Caco-2 (cell line): ENCODE data around the gene SZRD1. TPM values are rescaled to one million over a fixed set of nuclear protein-coding genes. Genes with fewer than 3 reads are reported as not detected.

Experiments used
- BruUV-seq: library from RNA; stranded (reverse); fragments of 400-500 nt; replicated peaks from 2 replicates; lab custom pipeline; 2021; lab: Mats Ljungman, UMichigan
- CTCF ChIA-PET: fragments of 300-600 bp; sonication (Branson Sonifier 250); formaldehyde crosslinking; loops from one replicate; lab custom pipeline; 2022; ENCODE audit warnings: antibody characterized with exemption; lab: Charles Lee
- POLR2A ChIA-PET: fragments of 300-600 bp; sonication (Branson Sonifier 250); formaldehyde crosslinking; loops from one replicate; lab custom pipeline; 2022; ENCODE audit warnings: antibody characterized with exemption; lab: Charles Lee
- DNase-seq, 2 experiments: peaks; one replicate each; pipeline versions ENCODE4 v3.0.0 to v3.0.0-alpha.2; 2020 to 2022
- H3K27me3 ChIP-seq: replicated peaks from 2 replicates; pipeline ENCODE4 v1.6.0; 2011; ENCODE audit warnings: low read length; ENCODE audit not compliant: control insufficient read depth, insufficient read depth
- H3K36me3 ChIP-seq: 2 replicates; pipeline ENCODE4 v1.5.1; 2011; ENCODE audit warnings: low read length; ENCODE audit not compliant: control insufficient read depth, insufficient read depth
- H3K4me1 ChIP-seq: fragments of 250-450 bp; sonication (Bioruptor Pico); 2 replicates; pipeline ENCODE4 v1.5.1; 2020; ENCODE audit warnings: mild to moderate bottlenecking
- H3K4me3 ChIP-seq: 2 replicates; pipeline ENCODE4 v1.5.1; 2011; ENCODE audit warnings: low read depth, mild to moderate bottlenecking, control low read depth, low read length
- H3K9me3 ChIP-seq: fragments of 250-450 bp; sonication (Bioruptor Pico); 2 replicates; pipeline ENCODE4 v1.5.1; 2020; ENCODE audit warnings: mild to moderate bottlenecking, moderate library complexity
- H3K27ac Mint-ChIP-seq: one replicate; pipeline ENCODE4 v1.8.0; 2022; ENCODE audit warnings: mixed read lengths; ENCODE audit not compliant: unreplicated experiment
- H3K27me3 Mint-ChIP-seq: one replicate; pipeline ENCODE4 v1.8.0; 2022; ENCODE audit warnings: mixed read lengths; ENCODE audit not compliant: insufficient read depth, unreplicated experiment
- H3K36me3 Mint-ChIP-seq: one replicate; pipeline ENCODE4 v1.8.0; 2022; ENCODE audit warnings: mild to moderate bottlenecking, mixed read lengths; ENCODE audit not compliant: insufficient read depth, unreplicated experiment
- H3K4me1 Mint-ChIP-seq: one replicate; pipeline ENCODE4 v1.8.0; 2022; ENCODE audit warnings: low read depth, mixed read lengths; ENCODE audit not compliant: unreplicated experiment
- H3K4me3 Mint-ChIP-seq: one replicate; pipeline ENCODE4 v1.8.0; 2022; ENCODE audit warnings: mild to moderate bottlenecking, moderate library complexity, mixed read lengths; ENCODE audit not compliant: unreplicated experiment
- H3K9me3 Mint-ChIP-seq: one replicate; pipeline ENCODE4 v1.8.0; 2022; ENCODE audit warnings: mixed read lengths; ENCODE audit not compliant: unreplicated experiment
- CTCF ChIP-seq, 2 experiments: fragments of 200-600 bp in 1 of 2; IDR thresholded peaks; 1 replicate in 1 of 2; 2 replicates in 1 of 2; pipeline versions ENCODE4 v1.5.1 to v1.8.0; 2011 to 2022; ENCODE audit warnings: antibody characterized with exemption in 1 of 2, control low read depth in 1 of 2, inconsistent platforms in 1 of 2, low read depth in 1 of 2, low read length in 1 of 2, mild to moderate bottlenecking in 1 of 2, moderate library complexity in 1 of 2; ENCODE audit not compliant: insufficient read depth in 1 of 2, severe bottlenecking in 1 of 2, unreplicated experiment in 1 of 2
- intact Hi-C: fragments of 100-400 bp; cut with micrococcal nuclease; formaldehyde crosslinking; loops from one replicate; pipeline ENCODE4 v1.10.0; 2022; ENCODE audit not compliant: unreplicated experiment
- total RNA-seq: library from RNA; stranded (reverse); gene quantifications from 2 replicates; pipeline ENCODE4 v1.2.3, GENCODE V29; 2022

SZRD1 gene
- total RNA-seq, 1 experiment from 2014 or later = 93.8 TPM

GRCh38 chr1:16391411-16391810, 24.4 kb downstream of the SZRD1 start:
- intact Hi-C loops = no loop called here
- H3K4me1 ChIP-seq = no peaks in the 10 kb centered on the region
- H3K27ac Mint-ChIP-seq = no peak overlapping the region
- no peaks in the 10 kb centered on the region for H3K27me3 ChIP-seq
- no peak for DNase-seq
- H3K4me3 ChIP-seq = no peak overlapping the region
- no TSS peak for BruUV-seq
- no peaks in the 10 kb centered on the region; the same call in 1 of the 2 replicates for H3K36me3 ChIP-seq
- peaks cover 19% of the 10 kb centered on the region for H3K36me3 Mint-ChIP-seq
- no peaks in the 10 kb centered on the region for H3K27me3 Mint-ChIP-seq
- CTCF ChIA-PET = no interaction called here
- no peaks in the 10 kb centered on the region for H3K9me3 Mint-ChIP-seq
- H3K4me3 Mint-ChIP-seq = no peak overlapping the region
- no peak for TF ChIP-seq CTCF (IDR thresholded peaks at IDR 0.05; ENCODE audit: insufficient read depth in 1 of 2, low read depth in 1 of 2, low read length in 1 of 2, severe bottlenecking in 1 of 2, unreplicated experiment in 1 of 2)
- H3K9me3 ChIP-seq = no peaks in the 10 kb centered on the region
- POLR2A ChIA-PET = no interaction called here
- H3K4me1 Mint-ChIP-seq = peaks cover 7% of the 10 kb centered on the region

GRCh38 chr1:16392740-16393569, 25.9 kb downstream of the SZRD1 start:
- POLR2A ChIA-PET = no interaction called here
- CTCF ChIA-PET = no interaction called here
- TF ChIP-seq CTCF (IDR thresholded peaks at IDR 0.05; ENCODE audit: insufficient read depth in 1 of 2, low read depth in 1 of 2, low read length in 1 of 2, severe bottlenecking in 1 of 2, unreplicated experiment in 1 of 2) = no peak
- Histone ChIP-seq H3K9me3 (no peaks in the 10 kb centered on the region), H3K4me3 (no peak overlapping the region), H3K4me1 (no peaks in the 10 kb centered on the region), H3K27me3 (no peaks in the 10 kb centered on the region), H3K36me3 (peaks cover 1% of the 10 kb centered on the region; the same call in 1 of the 2 replicates)
- Mint-ChIP-seq H3K27ac (no peak overlapping the region), H3K36me3 (peaks cover 23% of the 10 kb centered on the region), H3K4me1 (peaks cover 7% of the 10 kb centered on the region), H3K4me3 (no peak overlapping the region), H3K27me3 (no peaks in the 10 kb centered on the region), H3K9me3 (no peaks in the 10 kb centered on the region)
- DNase-seq = no peak
- BruUV-seq = no TSS peak
- intact Hi-C loops = no loop called here

DNA sequence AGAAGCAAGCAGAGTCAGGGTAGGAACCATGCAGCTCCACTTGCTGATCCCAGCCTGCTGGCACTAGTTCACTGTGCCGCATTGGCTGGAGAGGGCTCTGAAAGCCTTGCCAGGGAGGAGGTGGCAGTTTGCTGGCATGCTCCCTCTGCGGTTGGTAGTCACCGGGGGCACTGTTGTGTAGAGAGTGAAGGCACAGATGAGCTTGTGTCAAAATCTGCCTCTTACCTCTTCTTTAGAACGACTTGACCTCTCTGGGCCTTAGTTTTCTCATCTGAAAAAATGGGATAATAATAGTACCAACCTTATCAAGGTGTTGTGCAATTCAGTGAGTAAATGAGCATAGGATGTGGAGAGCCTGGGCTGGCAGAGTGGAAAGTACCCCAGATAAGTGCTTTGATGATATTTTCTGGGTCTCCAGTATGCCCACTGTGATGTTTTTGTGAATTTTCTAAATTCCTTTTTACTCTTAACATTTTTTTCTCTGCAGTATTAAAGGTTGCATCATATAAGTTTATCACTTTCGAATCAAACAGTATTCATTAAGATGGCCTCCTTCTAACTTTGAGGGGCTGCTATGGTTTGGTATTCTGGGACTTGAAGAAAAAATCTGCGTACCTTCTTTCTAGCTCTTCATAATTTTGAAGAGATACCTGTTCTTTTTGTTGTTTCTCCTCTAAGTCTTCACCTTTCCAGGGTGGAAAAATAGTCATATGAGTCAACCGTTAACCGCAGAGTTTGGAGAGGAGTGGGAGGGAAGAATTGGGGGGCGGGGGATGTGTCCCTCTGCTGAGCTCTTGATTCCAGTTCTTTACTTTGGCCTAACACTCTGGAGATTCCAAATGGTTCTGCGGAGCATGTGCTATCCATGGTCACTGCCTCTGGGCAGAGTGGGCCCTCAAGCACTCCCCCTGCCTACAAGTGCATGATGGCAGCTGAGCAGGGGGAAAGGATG, 26.8 kb downstream of the SZRD1 start:
- POLR2A ChIA-PET = no interaction called here
- no TSS peak for BruUV-seq
- H3K27ac Mint-ChIP-seq = no peak overlapping the region

More for the DNA sequence above, 26.8 kb downstream of the SZRD1 start:
- no peaks in the 10 kb centered on the region for H3K4me1 ChIP-seq
- no peak overlapping the region for H3K4me3 ChIP-seq
- H3K36me3 ChIP-seq = peaks cover 1% of the 10 kb centered on the region; the same call in 1 of the 2 replicates
- no peak for TF ChIP-seq CTCF (IDR thresholded peaks at IDR 0.05; ENCODE audit: insufficient read depth in 1 of 2, low read depth in 1 of 2, low read length in 1 of 2, severe bottlenecking in 1 of 2, unreplicated experiment in 1 of 2)
- Mint-ChIP-seq H3K27me3 (no peaks in the 10 kb centered on the region), H3K36me3 (peaks cover 32% of the 10 kb centered on the region), H3K9me3 (no peaks in the 10 kb centered on the region), H3K4me3 (no peak overlapping the region), H3K4me1 (peaks cover 7% of the 10 kb centered on the region)
- no peaks in the 10 kb centered on the region for H3K9me3 ChIP-seq
- H3K27me3 ChIP-seq = no peaks in the 10 kb centered on the region
- no peak for DNase-seq
- intact Hi-C loops = no loop called here
- CTCF ChIA-PET = no interaction called here
